DMS153 treated with DMSO at 0.1 percent for 48 hours (cell line): ENCODE data around the gene EML3.
A peak's percentile ranks its signal among the peaks of the same experiment; 100 is the strongest.
"Not testable (repeated sequence)": the region's sequence is repeated elsewhere in the genome, so short reads cannot be mapped to it uniquely, and the experiment has no call there.

Experiments used
- DNase-seq: peaks from one replicate; lab custom pipeline; 2025; ENCODE audit not compliant: unreplicated experiment; lab: John Stamatoyannopoulos, UW

The EML3 gene

DNA sequence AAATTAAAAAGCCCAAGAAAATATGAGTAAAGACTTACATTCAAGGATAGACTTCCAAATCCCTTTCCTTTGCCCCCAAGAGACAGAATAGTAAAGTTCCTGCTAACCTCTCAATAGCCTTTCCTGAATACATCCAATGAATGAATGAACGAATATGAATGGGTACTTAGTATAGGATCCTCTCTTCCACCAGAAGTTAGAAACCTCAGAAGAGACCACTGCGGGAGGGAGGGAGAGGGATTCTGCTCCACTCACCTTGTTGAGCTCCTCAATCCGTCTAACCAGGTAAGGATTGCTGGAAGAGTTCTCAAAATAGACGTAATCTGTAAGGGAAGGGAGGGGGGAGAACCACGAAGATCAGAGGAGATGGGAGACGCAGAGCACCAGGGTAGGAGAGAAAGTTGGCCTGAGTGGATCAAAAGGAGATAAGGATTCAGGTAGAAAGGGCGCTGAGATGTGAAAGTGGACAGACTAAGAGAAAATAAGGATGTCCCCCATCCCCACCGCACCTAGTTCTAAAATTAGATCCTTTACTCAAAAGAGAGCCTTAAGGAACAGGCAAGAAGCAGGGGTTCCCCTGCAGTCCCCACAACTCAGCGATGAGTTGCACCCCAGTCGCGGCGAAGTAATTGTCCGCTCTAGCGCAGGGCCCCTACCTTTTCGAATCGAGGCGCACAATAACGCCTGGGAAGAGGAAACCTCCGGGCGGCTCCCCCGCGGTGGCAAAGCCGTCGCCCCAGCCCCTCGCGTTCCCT is 12.0 kb downstream of the EML3 start:
- DNase-seq, result no peak

DNA sequence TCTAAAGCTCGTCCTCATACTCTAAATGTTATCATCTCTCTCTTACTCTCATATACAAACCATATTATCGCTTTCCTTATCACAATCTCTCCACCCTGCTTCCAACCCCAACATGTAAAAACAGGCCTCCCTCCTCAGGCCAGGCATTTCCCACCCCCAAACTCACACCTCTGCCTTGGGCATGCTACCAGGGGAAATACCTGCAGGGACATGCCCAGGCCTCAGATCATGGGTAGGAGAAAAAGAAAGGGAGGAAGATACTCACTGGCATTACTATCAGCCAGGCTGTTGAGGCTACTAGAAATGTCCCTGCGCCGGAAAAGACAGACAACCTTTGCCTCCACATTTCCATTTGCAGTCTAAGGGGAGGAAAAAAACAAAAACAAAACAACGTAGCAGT is 12.7 kb downstream of the EML3 start:
- DNase-seq, result no peak

DNA sequence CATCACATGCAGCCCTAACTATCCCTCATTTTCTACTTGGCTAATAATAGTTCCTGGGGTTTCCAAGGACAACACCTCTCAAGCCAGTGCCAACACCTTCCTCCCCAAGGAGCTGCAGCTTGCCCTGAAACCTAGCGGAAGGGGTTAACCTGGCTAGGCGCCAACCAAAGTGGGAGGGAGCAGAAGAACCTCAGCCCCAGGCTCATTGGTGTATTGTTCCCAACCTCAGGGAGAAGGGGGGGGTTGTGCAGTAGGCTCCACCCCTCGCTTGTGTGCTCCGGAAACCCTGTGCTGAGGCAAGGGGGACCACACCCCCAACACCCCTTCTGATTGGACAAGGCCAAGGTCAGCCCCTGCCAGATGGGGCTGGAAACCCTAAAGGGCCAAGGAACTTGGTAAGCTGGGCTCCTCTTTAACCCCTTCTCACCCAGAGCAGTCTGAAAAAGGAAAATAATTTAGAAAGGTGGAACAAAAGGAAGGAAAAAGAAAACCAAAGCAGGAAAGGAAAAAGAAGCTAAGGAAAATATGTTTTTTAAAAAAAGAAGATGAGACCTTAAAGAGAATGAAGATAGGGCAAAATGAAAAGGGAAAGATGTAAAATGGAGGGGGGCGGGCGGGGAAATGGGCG is 13.4 kb downstream of the EML3 start:
- peak; percentile 27 for DNase-seq

DNA sequence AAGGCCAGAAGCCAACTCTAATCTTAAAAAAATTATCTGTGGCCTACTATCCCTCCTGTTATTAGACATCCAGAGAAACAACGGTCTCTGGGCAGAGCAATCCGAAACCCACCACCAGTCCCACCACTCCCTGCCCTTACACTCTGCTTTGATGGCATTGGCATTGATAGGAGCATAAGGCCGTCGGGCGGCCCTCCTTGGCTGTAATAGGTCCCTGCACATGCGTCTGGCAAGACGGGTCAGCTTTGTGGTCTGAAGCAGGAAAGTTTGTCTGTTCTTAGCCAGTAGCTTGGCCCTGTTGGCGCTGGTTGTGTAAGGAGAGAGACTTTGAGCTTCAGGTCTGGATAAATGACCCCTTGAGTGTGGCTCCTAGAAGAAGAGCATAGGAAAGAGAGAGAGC is 17.5 kb downstream of the EML3 start:
- no peak for DNase-seq

DNA sequence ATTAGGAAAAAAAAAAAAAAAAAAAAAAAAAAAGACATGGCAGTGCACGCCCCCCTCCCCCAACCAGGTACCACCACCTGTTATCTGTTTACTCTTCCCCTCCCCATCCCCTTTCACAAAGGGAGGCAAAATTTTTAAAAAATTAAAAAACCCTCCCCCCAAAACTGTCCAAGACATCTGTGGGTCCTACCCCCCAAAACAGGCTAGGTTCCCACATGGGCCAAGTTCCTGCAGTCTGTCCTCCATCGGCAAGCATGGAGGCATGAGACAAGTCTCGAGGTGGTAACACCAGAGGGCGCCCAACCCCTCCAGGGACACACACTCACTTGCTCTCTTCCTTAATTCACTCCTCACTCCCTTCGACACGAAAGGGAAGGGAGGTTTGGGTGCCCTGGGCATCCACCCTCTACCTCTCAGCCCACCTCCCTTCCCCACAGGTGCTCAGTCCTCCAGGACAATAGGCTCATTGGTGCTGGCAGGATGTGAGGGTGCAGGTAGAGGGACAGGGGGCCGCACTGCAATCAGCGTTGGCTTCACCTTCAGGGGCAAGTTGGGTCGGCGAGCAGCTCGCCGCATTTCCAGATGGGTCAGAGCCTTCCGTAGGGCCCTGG is 19.0 kb downstream of the EML3 start:
- peak; percentile 51 for DNase-seq

DNA sequence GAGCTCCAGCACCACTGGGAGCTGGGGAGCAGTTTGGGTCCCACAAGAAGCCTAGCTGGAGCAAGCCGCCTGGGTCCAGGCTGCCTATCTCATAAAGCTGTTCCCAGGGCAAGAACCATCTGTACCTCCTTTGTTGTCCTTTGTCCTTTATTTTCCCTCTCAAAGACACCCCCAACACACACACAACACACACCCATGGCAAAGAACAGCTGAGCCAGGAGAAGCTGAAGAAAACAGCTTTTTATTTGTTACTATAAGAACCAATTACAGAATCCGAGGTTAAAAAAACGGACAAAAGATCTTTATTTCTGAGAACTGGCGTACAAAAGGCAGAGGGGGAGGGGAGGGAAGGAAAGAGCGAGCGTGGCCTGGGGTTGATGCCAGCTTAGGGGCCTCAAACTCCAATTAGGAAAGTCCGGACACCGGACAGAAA is 19.6 kb downstream of the EML3 start:
- no peak for DNase-seq

DNA sequence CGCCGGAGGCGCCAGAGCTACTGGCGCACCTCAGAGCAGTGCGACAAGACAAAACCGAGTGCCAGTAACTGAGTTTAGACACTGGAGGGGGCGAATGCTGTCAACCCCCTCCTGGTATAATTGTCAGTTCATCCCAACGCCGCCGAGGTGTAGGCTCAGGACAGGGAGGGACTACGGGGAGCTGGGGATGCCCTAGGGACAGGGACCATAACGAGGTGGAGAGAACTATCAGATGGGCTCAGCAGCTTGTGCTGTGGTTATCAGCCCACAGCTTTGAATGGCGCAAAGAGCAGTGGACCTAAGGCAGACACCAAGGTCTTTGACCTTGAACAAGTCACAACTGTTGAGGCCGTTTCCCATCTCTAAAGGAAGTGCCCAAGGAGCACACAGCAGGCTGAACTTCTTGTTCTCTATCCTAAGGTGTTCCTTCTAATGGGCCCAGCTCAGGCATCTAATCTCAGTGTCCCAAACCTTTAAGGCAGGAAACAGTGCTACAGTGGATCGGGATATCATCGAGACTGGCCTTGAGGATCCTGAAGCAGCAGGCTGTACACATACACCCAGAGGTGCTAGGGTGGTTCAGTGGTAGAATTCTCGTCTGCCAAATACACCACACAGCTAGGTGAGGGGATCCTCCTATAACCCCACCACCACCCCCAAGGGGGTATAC is 20.3 kb downstream of the EML3 start:
- DNase-seq, result no peak

DNA sequence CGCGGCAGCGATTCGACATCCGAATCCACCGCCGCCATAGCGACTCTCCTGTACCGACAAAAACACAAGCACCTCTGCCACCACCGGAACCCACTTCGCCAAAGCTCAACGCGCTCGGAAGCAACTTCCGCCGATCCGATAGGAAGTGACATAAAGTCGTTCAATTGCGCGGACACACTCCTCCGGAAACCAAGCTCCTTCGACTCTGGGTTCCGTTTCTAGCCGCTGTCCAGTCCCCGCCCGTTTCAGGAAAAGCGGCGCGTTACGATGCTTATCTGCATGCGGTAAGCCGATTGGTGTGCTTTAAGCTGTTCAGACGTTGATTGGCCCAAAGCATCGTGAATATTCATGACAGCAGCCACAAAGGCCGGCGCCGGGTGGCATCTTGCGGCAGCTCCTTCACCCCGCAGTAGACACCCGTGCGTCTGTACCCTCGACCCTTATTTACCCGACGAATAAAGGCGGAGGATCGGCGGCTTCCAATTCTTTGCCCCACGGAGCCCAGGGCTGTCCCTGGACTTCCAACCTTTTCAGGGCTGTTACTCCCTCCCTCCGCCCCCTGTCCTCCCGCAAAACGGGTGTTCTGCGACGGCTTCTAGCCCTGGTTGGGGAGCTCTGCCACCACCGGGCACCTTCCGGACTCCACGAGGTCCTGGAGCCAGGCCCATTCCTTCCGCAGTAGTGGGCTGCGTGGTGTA is 21.0 kb downstream of the EML3 start, which contains the start of gene TUT1:
Gene TUT1, minus strand, starts transcription at position 76 of the 698 bp plus-strand sequence. Its CDS starts 38 bp downstream, at position 38.
- peak; percentile 97 for DNase-seq

DNA sequence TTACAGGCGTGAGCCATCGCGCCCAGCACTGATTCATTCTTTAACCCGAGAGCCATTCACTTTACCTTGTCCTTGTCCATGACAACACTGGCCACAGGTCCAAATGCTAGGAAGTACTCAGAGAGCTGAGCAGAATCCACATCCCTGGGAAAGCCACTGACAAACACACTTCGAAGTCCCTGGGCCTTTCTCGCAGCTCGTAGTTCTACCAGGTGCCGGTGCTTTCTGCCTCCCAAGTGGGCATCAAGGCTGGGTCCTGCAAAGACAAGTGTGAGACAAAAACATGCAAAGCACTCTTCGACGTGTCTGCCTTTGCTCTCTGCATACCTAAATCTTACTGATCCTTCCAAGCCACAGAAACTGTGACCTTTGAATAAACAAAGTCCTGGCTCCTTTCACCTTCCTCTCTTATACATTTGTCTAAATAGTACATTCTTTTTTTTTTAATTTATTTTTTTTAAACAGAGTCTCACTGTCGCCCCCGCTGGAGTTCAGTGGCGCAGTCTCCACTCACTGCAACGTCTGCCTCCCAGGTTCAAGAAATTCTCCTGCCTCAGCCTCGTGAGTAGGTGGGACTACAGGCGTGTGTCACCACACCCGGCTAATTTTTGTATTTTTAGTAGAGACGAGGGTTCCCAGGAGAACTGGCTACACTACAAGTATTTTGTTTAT is 23.5 kb downstream of the EML3 start:
- DNase-seq, result no peak

DNA sequence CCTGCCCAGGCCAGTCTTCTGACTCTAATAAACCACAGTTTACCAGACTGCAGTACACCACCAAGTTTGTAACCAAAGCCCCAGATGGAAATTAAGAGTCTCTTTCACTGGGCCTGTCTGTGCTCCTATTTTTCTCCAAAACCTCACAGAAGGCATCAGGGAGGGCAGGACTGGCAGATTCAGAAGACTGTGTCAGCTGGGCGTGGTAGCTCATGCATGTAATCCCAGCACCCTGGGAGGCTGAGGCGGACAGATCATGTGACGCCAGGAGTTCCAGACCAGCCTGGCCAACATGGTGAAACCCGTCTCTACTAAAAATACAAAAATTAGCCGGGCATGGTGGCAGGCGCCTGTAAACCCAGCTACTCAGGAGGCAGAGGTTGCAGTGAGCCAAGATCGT is 27.2 kb downstream of the EML3 start:
- DNase-seq, result not testable (repeated sequence)

DNA sequence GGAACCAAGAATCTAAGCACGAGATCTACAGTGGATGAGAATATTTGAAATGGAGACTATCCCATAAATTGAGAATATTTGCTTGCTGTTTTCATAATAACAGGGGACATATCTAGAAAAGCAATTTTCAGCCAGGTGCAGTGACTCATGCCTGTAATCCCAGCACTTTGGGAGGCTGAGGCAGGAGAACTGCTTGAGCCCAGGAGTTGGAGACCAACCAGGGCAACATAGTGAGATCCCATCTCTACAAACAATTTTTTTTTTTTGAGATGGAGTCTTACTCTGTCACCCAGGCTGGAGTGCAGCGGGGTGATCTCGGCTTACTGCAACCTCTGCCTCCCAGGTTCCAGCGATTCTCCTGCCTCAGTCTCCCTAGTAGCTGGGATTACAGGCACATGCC is 30.8 kb downstream of the EML3 start:
- DNase-seq, result not testable (repeated sequence)

DNA sequence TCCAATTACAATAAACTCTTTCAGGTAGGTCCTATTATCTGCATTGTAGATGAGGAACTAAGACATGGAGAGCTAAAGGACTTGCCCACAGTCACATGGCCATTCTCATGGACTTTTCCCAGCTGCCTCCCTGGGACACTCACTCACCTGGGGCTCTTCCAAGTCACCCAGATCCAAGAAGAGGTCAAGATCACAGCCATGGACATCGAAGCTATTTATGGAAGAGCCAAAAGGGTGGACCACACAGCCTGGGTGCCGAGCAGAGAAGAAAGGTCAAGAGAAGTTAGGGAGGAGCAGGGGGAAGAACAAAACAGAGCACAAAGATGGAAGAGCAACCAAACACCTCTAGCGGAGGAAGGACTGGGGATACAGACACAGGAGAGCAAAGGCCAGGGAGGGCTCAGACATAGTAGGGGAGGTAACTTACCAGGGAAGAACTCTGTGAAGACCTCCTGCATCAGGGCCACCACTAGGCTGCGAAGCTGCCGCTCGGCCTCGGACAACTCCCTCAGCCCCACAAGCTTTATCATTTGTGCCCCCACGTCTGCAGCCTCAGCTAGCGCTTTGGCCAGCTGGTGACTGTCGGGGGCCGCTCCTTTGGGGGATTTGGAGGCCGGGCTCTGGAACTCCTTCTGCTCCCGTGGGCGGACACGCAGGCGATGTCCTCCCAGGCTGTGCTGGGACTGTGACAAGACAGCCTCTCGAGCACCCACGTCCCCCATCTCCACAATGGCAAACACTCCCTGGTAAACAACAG is 31.4 kb downstream of the EML3 start:
- DNase-seq, result no peak

DNA sequence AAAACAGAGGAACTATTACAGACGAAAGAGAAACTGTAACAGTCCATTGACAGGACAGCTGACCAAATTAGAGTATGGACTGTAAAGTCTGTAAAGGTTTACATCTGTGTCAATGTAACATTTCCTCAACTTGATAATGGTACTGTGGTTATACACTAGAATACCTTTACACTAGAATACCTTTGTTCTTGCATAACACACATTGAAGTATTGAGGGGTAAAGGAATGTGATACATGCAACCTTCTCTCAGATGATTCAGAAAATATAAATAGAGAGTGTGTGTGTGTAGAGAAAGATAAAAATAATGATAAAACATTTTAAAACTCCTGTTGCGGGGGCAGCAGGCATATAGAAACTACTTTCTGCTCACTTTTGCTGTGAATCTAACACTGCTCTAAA is 33.3 kb downstream of the EML3 start:
- DNase-seq, result no peak

DNA sequence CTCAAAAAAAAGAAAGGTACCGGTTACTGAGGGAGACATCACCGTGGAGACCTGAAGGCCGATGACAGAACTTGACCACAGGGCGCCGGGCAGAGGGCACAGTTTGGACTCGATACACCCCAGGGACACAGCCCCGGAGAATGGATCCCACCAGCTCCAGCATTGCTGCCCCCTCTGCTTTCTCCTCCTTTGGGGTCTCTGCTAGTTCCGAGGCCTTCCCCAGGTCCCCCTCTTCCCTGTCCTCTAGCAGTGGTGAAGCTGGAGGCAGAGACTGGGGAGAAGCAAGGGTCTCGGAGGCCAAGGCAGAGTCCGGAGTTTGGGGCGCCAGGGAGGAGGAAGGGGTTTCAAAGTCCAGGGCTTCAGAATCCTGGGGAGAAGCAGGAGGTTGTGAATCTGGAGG is 34.0 kb downstream of the EML3 start:
- no peak for DNase-seq

DNA sequence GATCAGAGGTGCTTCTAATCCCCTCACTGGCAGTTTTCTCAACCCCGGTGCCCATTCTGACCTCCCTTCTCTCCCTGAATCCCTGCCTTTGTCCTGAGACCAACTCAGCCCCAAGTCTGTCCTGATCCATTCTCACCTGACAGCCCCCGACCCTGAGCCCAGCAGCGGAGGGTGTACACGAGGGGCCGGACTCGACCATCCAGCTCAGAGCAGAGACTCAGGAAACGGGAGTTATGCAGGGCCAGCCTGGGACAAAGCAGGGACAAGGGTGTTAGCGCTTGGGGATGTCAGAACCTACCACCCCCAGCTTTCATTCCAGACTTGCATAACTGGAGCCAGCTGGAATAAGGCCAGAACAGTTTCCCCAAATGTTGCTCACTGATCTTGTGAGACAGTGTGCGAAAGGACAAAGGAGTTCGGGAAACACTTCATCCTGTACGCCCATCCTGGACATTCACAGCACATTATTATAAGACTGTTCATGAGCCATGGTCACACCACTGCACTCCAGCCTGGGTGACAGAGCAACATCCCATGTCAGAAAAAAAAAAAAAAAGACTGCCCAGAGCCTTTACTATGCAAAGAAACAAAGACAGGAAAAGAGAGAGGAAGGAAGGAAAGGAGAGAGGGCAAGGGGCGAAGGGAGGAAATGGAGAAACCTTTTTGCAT is 35.4 kb downstream of the EML3 start:
- DNase-seq, result no peak

DNA sequence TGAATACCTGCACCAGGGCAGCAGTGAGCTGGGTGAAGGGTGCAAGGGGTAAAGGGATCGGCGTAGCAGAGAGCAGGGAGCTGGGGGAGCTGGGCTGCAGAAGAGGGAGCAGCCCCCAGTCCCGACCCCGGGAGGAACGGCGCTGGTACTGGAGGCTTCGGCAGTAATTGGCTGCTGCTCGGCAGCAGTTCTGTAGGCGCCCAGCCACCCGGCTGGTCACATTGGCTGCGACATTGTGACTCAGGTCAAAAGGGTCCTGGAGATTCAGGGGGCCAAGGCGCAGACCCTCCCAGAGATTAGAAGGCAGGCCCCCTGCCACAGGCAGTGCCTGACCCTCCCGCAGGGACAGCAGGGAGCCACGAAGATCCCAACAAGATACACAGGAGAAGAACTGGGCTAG is 36.7 kb downstream of the EML3 start:
- no peak for DNase-seq

DNA sequence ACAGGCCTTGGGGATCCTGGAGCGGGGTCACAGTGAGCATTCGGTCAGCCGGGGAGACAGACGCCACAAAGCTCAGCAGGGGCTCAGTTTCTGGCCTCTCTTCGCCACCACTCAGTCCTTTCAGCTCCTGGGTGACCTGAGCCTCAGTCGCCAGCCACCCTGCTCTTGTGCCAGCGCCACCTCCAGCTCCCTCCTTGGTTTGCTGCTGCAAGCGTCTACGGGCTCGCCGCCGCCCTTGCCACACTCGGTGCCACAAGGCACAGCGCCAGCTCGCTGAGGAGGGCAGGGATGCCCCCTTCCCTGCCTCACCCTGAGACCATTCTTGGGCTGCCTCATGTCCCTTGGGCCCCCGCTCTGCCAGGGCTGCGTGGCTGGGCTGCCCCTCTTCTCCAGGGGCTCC is 37.4 kb downstream of the EML3 start:
- no peak for DNase-seq

DNA sequence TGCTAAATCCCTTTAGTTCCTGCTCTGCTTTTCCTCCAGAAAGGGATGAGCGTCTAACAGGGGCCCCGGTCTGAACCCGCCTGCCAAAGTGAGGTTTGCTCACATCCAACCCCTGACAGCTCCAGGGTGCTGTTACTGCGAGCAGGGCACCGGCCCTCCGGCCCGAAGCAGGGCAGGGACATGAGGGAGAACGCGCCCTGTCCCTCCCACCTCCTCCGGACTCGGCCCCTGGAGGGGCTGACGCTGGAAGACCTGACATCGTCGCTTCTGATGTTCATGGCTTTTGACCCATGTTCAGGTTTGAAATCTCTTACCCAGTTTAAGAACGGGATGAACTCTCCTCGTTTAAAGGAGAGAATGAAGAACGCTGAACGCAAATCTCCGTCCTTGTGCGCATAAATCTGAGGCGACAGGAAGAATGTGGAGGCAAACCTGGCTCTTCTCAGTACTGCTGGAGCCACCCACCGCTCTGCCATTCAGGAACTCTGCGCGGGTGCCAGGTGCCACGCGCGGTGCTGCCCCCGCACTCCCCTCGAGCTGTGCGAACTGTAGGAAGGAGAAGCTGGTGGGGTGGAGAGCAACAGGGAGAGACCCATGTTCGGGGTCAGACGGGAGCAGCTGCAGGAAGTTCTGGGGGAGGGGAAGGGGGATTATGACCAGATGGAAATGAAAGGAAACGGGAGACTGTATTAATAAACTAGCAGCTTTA is 38.1 kb downstream of the EML3 start:
- DNase-seq, result peak; percentile 11
